CD1c-positive myeloid dendritic cell (primary cell): ENCODE measurements around the gene OVOL3.
A peak's percentile ranks its signal among the peaks of the same experiment; 100 is the strongest.
"Not testable (repeated sequence)": the region's sequence is repeated elsewhere in the genome, so short reads cannot be mapped to it uniquely, and the experiment has no call there.

Experiments used
- DNase-seq: peaks from one replicate; pipeline ENCODE4 v3.0.0-alpha.2; 2016; ENCODE audit errors: extremely low spot score

The OVOL3 gene

DNA sequence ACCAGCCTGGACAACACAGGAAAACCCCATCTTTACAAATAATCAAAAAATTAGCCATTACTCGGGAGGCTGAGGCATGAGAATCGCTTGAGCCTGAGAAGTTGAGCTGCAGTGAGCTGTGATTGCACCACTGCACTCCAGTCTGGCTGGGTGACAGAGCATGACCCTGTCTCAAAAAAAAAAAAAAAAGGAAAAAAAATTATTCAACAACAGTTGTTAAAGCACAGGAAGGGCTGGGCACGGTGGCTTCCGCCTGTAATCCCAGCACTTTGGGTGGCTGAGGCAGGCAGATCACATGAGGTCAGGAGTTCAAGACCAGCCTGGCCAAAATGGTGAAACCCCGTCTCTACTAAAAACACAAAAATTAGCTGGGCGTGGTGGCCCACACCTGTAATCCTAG is 20.3 kb downstream of the OVOL3 start:
- DNase-seq: not testable (repeated sequence)

DNA sequence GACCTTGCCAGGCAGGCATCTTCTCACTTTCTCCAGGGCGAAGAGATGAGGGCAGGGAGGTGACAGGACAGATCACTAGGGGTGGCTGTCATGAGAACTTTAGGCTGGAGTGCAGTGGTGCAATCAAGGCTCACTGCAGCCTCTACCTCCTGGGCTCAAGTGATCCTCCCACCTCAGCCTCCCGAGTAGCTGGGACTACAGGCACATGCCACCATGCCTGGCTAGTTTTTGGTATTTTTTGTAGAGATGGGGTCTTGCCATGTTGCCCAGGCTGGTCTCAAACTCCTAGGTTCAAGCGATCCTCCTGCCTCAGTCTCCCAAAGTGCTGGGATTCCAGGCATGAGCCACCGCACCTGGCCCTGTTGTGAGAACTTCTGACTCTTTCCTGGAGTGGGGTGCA is 23.9 kb downstream of the OVOL3 start:
- DNase-seq: not testable (repeated sequence)

DNA sequence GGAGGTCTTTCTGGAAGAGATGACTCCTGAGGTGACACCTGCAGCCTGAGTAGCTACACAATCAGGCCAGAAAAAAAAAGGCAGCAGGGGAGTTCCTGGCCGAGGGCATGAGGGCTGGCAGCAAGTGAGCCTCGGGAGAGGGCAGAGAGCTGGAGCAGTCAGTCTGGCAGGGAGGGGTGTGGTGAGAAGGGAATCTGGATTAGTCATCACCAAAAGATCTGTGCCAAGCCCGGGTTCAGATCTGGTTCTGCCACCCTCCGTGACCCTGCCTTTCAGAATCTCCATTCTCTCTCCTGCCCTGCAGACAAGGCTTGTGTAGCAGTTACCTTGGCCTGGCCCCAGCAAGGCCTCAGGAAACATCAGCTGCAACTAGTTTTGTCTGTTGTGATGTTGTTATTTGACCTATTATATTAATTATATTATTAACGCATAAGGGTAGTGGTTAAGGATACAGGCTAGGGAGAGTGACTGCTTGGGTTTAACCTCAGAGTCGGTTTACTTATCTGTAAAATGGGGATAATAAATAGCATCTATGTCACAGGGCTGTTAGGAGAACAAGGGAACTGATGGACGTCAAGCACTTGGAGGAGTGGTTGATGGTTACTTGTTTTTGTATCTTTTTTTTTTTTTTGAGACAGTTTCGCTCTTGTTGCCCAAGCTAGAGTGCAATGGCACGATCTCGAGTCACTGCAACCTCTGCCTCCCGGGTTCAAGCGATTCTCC is 26.2 kb downstream of the OVOL3 start:
- no peak for DNase-seq

DNA sequence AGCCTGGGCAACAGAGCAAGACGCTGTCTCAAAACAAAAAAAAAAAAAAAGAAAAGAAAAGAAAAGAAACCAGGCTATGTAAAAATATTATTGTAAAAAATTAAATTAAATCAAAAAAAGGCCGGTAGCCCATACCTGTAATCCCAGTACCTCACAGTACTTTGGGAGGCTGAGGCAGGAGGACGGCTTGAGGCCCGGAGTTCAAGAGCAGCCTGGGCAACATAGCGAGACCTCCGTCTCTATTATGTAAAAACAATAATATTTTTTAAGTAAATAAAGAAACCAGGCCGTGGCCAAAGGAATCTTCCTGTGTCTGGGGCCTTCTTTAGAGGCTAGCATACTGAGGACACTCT is 28.2 kb downstream of the OVOL3 start:
- DNase-seq: no peak

DNA sequence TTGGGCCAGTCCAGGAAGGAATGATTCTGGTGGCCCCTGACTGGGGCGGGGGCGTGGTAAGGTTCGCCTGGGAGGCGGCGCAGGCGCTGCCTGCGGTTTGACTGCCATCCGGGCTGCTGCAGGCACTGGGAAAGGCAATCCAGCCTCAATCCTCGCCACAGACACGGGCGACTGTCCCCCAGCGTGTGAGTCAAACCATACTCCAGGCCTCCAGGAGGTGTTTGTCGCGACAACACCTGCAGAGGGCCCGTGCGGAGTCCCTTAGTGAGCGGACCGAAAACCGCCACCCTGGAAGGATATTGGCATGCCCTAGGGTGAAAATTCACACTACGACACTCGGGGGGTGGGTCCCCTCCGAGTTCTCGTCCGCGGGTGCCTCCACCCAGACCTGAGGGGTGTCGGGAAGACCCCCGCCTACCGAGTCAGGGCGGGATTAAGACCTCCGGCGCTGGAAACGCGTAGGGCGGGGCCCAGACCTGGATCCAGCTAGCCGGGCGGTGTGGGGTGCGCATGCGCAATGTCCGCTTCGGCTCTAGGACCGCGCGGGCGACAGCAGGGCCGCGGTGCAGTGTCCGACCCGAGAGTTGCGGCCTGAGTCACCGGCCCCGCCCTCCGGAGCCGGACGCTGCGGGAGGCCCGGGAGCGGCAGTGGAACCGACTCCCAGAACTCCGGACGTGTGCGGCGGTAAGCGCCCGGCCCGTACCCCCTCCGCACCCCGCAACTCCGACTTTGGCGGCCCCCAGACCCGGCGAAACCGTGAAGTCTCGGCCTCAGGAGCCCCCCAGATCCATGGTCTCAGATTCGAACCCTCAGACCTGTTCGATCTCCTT is 28.7 kb downstream of the OVOL3 start, which contains the start of gene CAPNS1:
TSS of gene CAPNS1 (plus strand) at position 594 of the 831 bp plus-strand sequence. CDS start 946 bp downstream, outside the sequence.
- peak; percentile 97 for DNase-seq

DNA sequence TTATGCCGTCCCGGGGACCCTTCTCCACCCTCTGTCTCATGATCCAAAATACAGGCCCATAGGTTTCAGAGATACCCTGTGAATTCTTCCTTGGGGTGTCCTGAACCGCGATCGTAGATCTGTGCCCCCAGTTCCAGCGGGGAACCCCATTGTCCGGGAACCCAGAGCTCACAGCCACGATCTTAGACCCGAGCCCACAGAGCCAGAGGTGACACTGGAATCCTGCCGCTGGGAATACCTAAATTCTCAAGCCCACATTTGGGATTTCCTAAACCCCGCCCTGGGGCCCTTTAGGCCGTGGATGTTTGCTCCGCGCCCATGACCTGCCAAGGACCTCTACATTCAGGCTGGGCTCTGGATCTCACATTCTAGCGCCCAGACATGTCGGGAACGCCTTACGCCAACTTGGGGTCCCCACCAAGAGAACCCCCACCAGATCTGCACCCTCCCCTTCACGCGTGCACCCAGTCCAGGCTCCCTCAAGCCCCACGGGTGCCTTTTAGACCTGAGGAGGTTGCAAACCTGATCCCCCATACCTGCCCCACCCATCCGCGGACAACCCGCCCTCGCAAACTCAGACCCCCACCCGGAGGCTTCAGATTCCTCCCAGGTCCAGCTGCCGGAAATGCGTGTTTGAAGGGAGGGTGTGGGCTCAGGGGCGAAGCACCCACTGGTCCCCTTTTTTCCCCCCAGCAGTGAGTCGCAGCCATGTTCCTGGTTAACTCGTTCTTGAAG is 29.5 kb downstream of the OVOL3 start:
- DNase-seq: peak; percentile 20

DNA sequence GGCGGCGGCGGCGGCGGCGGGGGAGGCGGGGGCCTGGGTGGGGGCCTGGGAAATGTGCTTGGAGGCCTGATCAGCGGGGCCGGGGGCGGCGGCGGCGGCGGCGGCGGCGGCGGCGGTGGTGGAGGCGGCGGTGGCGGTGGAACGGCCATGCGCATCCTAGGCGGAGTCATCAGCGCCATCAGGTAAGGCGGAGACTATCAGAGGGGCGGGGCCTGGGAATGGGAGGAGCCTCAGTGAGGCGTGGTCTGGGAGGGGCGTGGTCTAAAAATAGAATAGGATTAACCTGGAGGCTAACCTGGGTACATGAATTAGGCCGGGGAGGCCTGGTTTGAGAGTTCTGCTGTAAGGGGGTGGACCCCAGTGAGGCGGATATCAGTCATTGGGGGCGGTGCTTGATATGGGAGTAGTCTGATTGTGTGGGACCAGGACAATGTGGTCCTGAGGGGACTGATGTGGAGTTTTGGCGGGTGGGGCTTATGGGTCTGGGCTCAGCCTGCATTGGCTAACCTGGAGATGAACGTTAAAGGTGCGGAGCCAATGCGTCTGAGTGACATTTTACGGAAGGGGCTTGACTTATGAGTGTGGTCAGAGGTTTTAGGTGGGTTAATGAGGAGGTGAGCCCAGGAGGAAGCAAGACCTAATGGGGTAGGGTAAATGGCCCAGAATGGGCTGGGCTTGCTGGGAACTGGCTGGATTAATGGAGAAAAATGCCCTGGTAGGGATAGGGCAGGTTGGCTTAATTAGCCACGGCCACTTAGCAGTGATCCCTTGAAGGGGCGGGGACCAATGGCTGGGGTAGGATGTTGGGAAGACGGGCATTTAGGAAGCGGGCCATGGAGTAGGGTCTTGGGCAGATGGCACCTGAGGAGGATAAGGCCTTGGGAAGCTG is 30.3 kb downstream of the OVOL3 start:
- peak; percentile 92 for DNase-seq

DNA sequence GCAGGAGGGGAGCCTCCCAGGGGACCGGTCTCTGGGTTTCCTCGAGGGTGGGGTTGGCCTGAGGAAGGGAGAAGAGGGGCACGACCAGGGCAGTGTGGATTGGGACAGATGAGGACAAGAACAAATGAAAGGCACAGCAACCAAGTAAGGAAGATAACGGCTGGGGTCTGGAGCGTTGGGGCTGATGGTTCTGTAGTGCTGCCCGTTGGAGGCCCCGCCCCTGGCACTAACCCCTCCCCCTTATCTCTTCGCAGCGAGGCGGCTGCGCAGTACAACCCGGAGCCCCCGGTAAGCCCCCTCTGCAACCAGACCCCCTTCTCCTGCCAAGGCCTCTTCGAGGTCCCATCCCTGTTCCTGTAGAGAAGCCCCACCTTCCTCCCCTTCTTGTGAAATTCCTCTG is 31.1 kb downstream of the OVOL3 start:
- no peak for DNase-seq

DNA sequence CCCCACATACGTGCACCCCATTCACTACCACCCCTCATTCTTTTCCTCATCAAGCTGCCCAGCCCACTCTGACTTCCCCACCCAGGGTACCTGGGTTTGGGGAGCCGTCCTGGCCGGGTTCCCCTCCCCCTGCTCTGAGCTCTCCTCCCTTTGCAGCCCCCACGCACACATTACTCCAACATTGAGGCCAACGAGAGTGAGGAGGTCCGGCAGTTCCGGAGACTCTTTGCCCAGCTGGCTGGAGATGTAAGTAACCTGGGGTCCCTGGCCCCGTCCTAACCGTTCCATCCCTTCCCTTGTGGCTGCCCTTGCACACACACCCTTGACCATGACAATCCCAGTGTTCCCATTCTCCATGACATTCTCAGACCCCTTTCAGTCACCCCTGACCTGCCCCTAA is 31.6 kb downstream of the OVOL3 start:
- DNase-seq: no peak

DNA sequence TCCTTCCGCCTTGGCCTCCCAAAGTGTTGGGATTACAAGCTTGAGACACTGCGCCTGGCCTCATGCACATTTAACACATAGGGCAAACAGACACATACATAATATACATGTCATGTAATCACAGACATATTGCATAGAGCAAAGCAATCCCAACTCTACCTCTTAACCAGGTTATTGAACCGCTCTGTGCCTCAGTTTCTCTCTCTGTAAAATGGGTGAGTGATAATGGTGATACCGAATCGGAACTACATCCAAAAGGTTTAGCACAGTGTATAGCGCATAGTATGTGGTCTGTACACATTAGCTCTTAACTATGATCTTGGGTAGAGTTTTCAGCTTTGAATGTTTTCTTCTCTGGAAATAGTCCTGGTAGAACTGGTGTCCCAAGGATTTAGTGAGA is 33.7 kb downstream of the OVOL3 start:
- no peak for DNase-seq

DNA sequence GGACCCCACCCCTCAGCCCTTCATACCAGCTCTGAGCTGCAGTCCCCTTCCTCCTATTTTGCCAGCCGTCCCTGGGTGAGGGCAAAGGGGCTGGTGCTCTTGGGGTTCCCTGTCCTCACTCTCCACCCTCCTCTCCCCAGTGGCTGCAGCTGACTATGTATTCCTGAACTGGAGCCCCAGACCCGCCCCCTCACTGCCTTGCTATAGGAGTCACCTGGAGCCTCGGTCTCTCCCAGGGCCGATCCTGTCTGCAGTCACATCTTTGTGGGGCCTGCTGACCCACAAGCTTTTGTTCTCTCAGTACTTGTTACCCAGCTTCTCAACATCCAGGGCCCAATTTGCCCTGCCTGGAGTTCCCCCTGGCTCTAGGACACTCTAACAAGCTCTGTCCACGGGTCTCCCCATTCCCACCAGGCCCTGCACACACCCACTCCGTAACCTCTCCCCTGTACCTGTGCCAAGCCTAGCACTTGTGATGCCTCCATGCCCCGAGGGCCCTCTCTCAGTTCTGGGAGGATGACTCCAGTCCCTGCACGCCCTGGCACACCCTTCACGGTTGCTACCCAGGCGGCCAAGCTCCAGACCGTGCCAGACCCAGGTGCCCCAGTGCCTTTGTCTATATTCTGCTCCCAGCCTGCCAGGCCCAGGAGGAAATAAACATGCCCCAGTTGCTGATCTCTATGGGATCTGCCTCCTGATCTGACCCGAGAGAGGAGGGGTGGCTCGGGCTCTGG is 38.9 kb downstream of the OVOL3 start:
- no peak for DNase-seq

DNA sequence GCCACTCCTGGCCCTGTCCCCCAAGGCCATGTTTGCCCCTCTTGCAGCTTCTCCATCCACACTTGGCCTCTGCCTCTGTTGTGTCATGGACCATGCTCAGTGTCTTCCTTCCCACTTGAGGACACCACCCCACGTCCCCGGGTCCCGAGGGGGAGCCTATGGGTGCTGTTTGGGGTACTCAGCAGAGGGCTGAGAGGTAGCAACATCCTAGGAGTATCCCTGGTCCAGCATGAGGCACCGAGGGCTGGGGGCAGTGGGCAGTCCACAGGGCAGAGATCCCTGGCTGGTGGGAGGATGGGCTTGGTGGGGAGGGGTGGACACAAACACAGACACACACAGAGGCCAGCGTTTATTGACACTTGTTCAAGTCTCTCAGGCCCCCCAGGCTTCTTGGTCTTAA is 39.6 kb downstream of the OVOL3 start:
- DNase-seq: no peak

DNA sequence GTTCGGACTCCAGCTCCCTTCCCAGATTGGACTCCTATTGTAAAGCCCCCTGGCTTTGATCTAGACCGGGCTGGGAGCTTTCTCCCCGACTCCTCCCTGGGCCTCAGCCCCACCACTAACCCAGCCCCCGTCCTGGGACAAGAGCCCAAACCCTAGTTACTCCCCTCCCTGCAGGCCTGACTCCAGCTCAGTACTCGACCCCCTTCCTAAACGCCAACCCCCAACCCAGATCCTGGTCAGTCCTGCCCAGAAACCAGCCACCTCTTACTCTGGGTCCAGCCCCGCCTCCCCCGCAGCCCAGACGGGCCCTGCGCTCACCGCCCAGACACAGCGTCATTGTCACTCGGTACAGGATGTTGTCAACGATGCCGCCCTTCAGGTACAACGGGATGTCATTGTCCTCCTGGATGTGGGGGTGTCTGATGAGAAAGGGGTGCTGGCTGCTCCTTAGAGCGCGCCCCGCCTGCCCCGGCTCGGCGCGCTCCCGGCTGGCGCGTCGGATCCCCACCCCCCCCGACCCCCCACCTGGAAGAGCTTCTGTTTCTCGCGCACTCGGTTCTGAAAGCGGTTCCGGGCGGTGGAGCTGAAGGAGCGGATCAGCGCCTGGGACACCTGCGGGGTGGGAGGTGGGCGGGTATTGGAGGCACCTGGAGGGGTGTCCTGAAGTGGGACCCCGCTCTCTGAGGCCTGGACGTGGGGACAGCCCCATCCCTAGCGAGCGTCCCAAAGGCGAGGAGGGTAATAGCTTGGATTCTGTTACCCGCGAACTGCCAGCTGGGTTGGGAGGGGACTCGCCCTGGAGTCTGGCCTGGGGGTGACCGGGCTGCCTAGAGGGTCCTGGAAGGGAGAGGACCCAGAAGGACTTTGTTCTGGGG is 40.4 kb downstream of the OVOL3 start:
- no peak for DNase-seq

DNA sequence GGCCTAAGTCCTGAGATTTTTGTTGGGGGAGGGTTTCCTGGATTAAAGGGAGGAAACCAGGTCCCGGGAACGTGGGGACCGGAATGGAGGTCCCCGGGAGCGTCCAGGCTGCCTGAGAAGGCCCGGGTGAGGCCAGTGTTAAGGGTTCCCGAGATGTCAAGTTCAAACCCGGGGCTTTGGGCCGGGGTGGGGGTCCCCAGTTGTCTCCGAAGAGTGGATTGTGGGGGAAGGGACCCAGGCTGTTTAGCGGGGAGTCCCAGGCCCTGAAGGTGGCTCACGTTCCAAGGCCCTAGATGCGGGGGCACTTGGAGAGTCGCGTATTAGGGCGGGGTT is 41.0 kb downstream of the OVOL3 start:
- no peak for DNase-seq

DNA sequence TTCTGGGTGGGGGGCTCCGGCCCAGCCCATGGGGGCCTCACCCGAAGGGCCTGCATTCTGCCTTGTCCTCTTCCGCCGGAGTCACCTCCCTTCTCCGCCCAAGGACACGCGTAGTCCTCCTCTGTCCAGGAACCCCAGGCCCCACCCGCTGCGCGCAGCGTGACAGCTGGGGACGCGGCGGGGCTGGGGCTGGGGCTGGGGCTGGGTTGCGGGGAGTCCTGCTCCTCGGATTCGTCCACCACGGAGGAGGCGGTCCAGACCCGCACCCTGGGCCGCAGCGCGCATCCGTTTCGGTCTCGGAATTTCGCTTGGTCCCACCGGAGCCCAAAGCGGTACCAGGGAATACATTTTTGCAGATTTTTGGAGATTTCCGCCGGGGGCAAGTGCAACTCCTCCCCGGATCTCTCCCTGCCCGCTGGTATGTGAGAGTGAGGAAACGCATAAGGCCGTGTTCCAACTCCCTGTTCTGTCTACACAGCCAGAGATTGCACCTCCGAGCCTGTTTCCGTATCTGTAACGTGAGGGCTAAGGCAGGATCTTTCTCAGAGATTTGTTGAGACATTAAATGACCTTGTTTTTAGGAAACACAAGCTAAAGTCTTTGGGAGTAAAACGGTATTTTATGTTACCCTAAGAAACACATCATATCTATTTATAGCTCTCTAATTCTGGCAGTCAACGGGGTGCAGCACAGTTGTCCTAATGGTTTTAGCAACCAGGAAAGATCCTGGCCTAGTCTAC is 41.6 kb downstream of the OVOL3 start, which contains the start of gene COX7A1:
TSS of gene COX7A1 (minus strand) at position 96 of the 740 bp plus-strand sequence. CDS start at position 56, 40 bp downstream.
- no peak for DNase-seq

DNA sequence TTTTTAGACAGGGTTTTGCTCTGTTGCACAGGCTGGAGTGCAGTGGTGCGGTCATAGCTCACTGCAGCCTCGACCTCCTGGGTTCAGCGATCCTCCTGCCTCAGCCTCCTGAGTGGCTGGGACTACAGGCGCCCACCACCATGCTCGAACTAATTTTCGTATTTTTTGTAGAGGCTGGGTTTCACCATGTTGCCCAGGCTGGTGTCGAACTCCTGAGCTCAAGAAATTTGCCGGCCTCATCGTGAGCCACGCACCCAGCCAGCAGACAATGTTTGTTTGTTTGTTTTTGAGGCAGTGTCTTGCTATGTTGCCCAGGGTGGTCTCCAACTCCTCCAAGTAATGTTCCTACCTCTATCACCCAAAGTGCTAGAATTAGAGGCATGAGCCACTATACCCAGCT is 42.2 kb downstream of the OVOL3 start:
- no peak for DNase-seq

DNA sequence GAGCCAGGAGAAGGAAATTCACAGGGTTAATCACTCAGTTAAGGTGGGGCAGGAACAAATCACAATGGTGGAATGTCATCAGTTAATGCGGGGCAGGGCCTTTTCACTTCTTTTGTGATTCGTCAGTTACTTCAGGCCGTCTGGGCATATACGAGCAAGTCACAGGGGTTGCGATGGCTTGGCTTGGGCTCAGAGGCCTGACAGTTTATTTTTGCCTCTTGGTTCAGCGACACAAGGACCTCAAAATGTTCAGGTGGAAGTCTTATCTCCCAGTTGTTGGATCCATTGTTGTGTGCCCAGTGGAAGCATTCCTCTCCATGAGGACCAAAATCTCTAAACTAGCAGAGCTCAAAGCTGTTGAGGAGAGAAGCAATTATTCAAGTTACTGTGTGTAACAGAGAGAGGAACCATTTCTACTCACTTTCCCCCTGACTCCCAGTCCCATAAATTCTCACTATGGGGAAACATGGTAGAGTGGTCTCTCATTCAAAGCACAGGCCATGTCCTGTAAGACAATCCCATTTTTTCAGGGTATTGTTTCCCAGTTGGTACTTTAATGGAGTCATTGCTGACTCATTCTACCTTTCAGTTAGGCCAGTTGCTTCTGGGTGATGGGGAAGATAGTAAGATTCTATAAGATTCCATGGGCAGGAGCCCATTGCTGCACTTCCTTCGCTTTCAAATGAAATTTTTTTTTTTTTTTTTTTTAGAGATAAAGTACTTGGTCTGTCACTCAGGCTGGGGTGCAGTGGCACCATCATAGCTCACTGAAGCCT is 50.1 kb downstream of the OVOL3 start:
- no peak for DNase-seq
